Measurements from ENCODE around the gene SLC26A9.

SLC26A9 gene

DNA sequence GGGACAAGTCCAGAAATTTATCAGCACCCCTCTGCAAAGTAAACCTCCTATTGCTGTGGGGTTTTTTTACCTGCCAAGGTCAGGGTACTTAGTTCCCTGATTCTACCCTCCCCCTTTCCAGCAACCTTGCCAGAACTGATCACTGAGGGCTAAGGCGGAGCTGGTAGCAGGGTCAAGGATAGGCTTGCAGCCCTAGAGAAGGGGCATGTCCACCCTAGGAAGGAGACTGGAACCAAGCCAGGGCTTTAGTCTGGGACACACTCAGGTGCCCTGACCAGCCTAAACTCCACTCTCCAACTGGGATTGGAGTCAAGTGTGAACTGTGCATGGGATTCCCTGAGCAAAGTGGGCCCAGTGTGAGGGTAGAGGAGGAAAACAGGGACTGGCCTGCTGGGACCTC is 6.5 kb upstream of the SLC26A9 start:
- Histone ChIP-seq H3K9me3 (ENCODE audit: insufficient read depth, low read length, severe bottlenecking) (no peaks in the 10 kb centered on the region), H3K27ac (ENCODE audit: low read length) (no peak overlapping the region), H3K79me2 (ENCODE audit: insufficient read depth, low read length) (no peaks in the 10 kb centered on the region), H3K4me1 (ENCODE audit: insufficient read depth, low read length) (no peaks in the 10 kb centered on the region), H3K4me2 (ENCODE audit: insufficient read depth, low read length) (no peak overlapping the region), H4K20me1 (ENCODE audit: insufficient read depth, low read length) (0 out of 2 replicates have a peak, but pooled peaks cover 2% of the 10 kb centered on the region), H3K36me3 (ENCODE audit: insufficient read depth, low read length) (no peaks in the 10 kb centered on the region), H3K9ac (ENCODE audit: low read depth, low read length) (no peak overlapping the region), H3K4me3 (ENCODE audit: low read depth in 1 of 2, low read length in 2 of 2) (no peak overlapping the region), H2AFZ (ENCODE audit: low read depth, low read length) (no peak overlapping the region), H3K27me3 (ENCODE audit: insufficient read depth, low read length, poor library complexity) (peaks cover 14% of the 10 kb centered on the region)
- ATAC-seq (ENCODE audit: insufficient read depth, low read depth): no peak
- no peak for DNase-seq
- TF ChIP-seq, protein P1, sequence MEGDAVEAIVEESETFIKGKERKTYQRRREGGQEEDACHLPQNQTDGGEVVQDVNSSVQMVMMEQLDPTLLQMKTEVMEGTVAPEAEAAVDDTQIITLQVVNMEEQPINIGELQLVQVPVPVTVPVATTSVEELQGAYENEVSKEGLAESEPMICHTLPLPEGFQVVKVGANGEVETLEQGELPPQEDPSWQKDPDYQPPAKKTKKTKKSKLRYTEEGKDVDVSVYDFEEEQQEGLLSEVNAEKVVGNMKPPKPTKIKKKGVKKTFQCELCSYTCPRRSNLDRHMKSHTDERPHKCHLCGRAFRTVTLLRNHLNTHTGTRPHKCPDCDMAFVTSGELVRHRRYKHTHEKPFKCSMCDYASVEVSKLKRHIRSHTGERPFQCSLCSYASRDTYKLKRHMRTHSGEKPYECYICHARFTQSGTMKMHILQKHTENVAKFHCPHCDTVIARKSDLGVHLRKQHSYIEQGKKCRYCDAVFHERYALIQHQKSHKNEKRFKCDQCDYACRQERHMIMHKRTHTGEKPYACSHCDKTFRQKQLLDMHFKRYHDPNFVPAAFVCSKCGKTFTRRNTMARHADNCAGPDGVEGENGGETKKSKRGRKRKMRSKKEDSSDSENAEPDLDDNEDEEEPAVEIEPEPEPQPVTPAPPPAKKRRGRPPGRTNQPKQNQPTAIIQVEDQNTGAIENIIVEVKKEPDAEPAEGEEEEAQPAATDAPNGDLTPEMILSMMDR (IDR thresholded peaks at IDR 0.05; ENCODE audit: borderline replicate concordance, extremely low read depth, low read length, poor library complexity, severe bottlenecking): no peak
- TF ChIP-seq EZH2 (IDR thresholded peaks at IDR 0.05; ENCODE audit: borderline replicate concordance, low read depth, low read length, severe bottlenecking): no peak

DNA sequence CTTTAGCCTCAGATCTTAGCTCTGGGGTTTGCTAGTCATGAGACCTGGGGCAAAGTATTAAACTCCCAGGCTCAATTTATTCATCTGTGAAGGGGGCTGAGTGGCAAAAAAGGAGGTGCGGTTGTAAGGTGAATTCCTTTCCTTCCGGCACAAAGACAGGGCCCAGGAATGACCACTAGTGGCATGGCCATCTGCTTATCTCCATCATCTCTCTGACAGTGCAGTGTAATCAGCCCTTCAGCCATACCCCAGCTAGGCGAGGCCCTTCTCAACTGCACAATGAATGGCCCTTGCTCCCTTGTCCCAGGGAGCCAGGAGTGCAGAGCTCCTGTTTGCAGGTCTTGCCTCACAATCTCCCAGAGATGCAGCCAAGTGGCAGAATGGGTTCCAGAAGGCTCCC is 5.6 kb upstream of the SLC26A9 start:
- Histone ChIP-seq H4K20me1 (ENCODE audit: insufficient read depth, low read length) (0 out of 2 replicates have a peak, but pooled peaks cover 2% of the 10 kb centered on the region), H3K9me3 (ENCODE audit: insufficient read depth, low read length, severe bottlenecking) (no peaks in the 10 kb centered on the region), H3K4me1 (ENCODE audit: insufficient read depth, low read length) (no peaks in the 10 kb centered on the region), H3K79me2 (ENCODE audit: insufficient read depth, low read length) (no peaks in the 10 kb centered on the region), H3K27me3 (ENCODE audit: insufficient read depth, low read length, poor library complexity) (peaks cover 15% of the 10 kb centered on the region), H3K9ac (ENCODE audit: low read depth, low read length) (no peak overlapping the region), H3K4me2 (ENCODE audit: insufficient read depth, low read length) (no peak overlapping the region), H3K27ac (ENCODE audit: low read length) (no peak overlapping the region), H3K36me3 (ENCODE audit: insufficient read depth, low read length) (no peaks in the 10 kb centered on the region), H3K4me3 (ENCODE audit: low read depth in 1 of 2, low read length in 2 of 2) (no peak overlapping the region), H2AFZ (ENCODE audit: low read depth, low read length) (no peak overlapping the region)
- no peak for TF ChIP-seq EZH2 (IDR thresholded peaks at IDR 0.05; ENCODE audit: borderline replicate concordance, low read depth, low read length, severe bottlenecking)
- TF ChIP-seq, protein P1 (IDR thresholded peaks at IDR 0.05; ENCODE audit: borderline replicate concordance, extremely low read depth, low read length, poor library complexity, severe bottlenecking): no peak
- DNase-seq (no peak), ATAC-seq (ENCODE audit: insufficient read depth, low read depth) (no peak)

DNA sequence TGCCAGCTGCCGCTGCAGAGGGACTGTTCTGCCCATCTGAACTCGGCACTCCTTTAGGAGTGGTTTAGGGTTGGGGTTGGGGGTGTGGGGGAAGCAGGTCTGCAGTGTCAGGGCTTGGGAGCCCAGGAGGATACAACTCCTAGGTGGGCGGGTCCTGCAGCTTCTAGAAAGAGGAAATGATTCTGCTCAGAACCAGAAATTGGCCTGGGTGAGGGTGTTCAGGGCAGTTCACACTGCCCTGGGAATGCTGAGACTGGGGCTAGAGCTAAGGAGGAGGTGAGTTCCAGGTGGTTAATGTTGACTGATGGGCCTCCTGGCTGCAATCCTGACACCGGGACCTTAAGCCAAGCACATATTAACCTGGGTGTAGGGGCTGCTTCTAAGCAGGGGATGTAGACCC is 4.8 kb upstream of the SLC26A9 start:
- H3K27ac ChIP-seq (ENCODE audit: low read length): no peak overlapping the region
- no peak overlapping the region for H3K4me2 ChIP-seq (ENCODE audit: insufficient read depth, low read length)
- no peak for ATAC-seq (ENCODE audit: insufficient read depth, low read depth)
- DNase-seq: no peak
- peaks cover 5% of the 10 kb centered on the region; the same call in 1 of the 2 replicates for H4K20me1 ChIP-seq (ENCODE audit: insufficient read depth, low read length)
- no peaks in the 10 kb centered on the region for H3K9me3 ChIP-seq (ENCODE audit: insufficient read depth, low read length, severe bottlenecking)
- TF ChIP-seq, protein P1 (IDR thresholded peaks at IDR 0.05; ENCODE audit: borderline replicate concordance, extremely low read depth, low read length, poor library complexity, severe bottlenecking): no peak
- TF ChIP-seq EZH2 (IDR thresholded peaks at IDR 0.05; ENCODE audit: borderline replicate concordance, low read depth, low read length, severe bottlenecking): no peak
- no peaks in the 10 kb centered on the region for H3K36me3 ChIP-seq (ENCODE audit: insufficient read depth, low read length)
- H3K4me3 ChIP-seq (ENCODE audit: low read depth in 1 of 2, low read length in 2 of 2): no peak overlapping the region
- no peaks in the 10 kb centered on the region for H3K79me2 ChIP-seq (ENCODE audit: insufficient read depth, low read length)
- no peaks in the 10 kb centered on the region for H3K4me1 ChIP-seq (ENCODE audit: insufficient read depth, low read length)
- no peak overlapping the region for H2AFZ ChIP-seq (ENCODE audit: low read depth, low read length)
- H3K9ac ChIP-seq (ENCODE audit: low read depth, low read length): no peak overlapping the region
- peaks cover 18% of the 10 kb centered on the region for H3K27me3 ChIP-seq (ENCODE audit: insufficient read depth, low read length, poor library complexity)

DNA sequence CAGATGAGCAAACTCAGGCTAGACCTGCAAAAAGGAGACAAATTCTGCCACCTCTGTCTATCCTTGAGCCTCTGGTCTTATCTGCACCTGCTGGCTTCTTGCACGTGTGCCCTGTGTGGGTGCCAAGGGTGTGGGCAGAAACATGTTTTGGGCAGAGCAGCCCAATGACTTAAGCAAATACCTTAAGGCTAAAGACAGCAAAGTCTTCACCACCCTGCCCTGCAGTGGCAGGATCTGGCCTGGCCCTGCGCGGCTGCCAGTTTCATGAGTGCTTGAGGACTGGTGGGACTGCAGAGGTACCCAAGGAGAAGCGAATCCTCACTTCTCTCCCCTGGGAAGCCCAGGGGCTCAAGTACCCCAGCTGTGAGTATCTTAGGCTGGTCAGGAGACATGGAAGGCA is 3.8 kb upstream of the SLC26A9 start:
- H3K9ac ChIP-seq (ENCODE audit: low read depth, low read length): no peak overlapping the region
- DNase-seq (no peak), ATAC-seq (ENCODE audit: insufficient read depth, low read depth) (no peak)
- no peaks in the 10 kb centered on the region for H3K9me3 ChIP-seq (ENCODE audit: insufficient read depth, low read length, severe bottlenecking)
- H3K36me3 ChIP-seq (ENCODE audit: insufficient read depth, low read length): no peaks in the 10 kb centered on the region
- H3K79me2 ChIP-seq (ENCODE audit: insufficient read depth, low read length): no peaks in the 10 kb centered on the region
- H4K20me1 ChIP-seq (ENCODE audit: insufficient read depth, low read length): peaks cover 5% of the 10 kb centered on the region; the same call in 1 of the 2 replicates
- no peak overlapping the region for H3K27ac ChIP-seq (ENCODE audit: low read length)
- H3K4me3 ChIP-seq (ENCODE audit: low read depth in 1 of 2, low read length in 2 of 2): no peak overlapping the region
- H3K4me1 ChIP-seq (ENCODE audit: insufficient read depth, low read length): no peaks in the 10 kb centered on the region
- no peak overlapping the region for H2AFZ ChIP-seq (ENCODE audit: low read depth, low read length)
- no peak overlapping the region for H3K4me2 ChIP-seq (ENCODE audit: insufficient read depth, low read length)
- no peak for TF ChIP-seq EZH2 (IDR thresholded peaks at IDR 0.05; ENCODE audit: borderline replicate concordance, low read depth, low read length, severe bottlenecking)
- TF ChIP-seq, protein P1 (IDR thresholded peaks at IDR 0.05; ENCODE audit: borderline replicate concordance, extremely low read depth, low read length, poor library complexity, severe bottlenecking): no peak
- peaks cover 21% of the 10 kb centered on the region for H3K27me3 ChIP-seq (ENCODE audit: insufficient read depth, low read length, poor library complexity)

Measured in DND-41 (cell line).